ENCODE measurements around the gene NQO1. TPM values are rescaled to one million over a fixed set of nuclear protein-coding genes. Genes with fewer than 3 reads are reported as not detected.
A peak's percentile ranks its signal among the peaks of the same experiment; 100 is the strongest.

Gene NQO1
- total RNA-seq, 6 experiments from 2014 or later, result 248 to 801 (median 737) TPM

- Mint-ChIP-seq H3K36me3 (ENCODE audit: low read depth) (peaks cover 61% of the 10 kb centered on the region), H3K27me3 (ENCODE audit: insufficient read depth) (peaks cover 4% of the 10 kb centered on the region), H3K9me3 (no peaks in the 10 kb centered on the region), H3K4me3 (no peak overlapping the region), H3K4me1 (ENCODE audit: low read depth) (peaks cover 18% of the 10 kb centered on the region), H3K27ac (no peak overlapping the region)
- DNase-seq, result no peak
- TF ChIP-seq CTCF (IDR thresholded peaks at IDR 0.05), result no peak
Observed at GRCh38 chr16:69745959-69746358, 19.6 kb upstream of the NQO1 start.

DNA sequence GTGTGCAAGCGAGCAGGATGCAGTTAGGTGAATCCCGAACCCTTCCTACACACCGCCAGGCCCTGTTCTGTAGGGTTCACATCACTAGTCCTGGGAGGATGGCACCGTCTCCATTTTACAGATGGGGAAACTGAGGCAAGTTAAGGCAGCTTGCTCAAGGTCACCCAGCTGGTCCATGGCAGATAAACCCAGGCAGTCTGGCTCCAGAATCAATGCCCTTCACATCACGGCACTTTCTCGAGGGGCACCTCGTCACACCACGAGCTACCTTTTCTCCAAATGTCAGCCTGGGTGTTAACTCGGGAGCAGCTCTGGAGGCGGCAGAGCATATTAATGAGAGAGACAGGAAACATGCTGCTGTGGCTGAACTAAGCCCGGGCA, 18.9 kb upstream of the NQO1 start:
- no peak for TF ChIP-seq CTCF (IDR thresholded peaks at IDR 0.05)
- Mint-ChIP-seq H3K36me3 (ENCODE audit: low read depth) (peaks cover 58% of the 10 kb centered on the region), H3K9me3 (no peaks in the 10 kb centered on the region), H3K4me3 (no peak overlapping the region), H3K27ac (no peak overlapping the region), H3K27me3 (ENCODE audit: insufficient read depth) (peaks cover 4% of the 10 kb centered on the region), H3K4me1 (ENCODE audit: low read depth) (peaks cover 18% of the 10 kb centered on the region)
- no peak for DNase-seq

- Mint-ChIP-seq H3K4me3 (no peak overlapping the region), H3K27ac (peak overlapping the region; percentile 9; the same call in 1 of the 2 replicates), H3K4me1 (ENCODE audit: low read depth) (peaks cover 18% of the 10 kb centered on the region), H3K36me3 (ENCODE audit: low read depth) (peaks cover 59% of the 10 kb centered on the region), H3K9me3 (no peaks in the 10 kb centered on the region), H3K27me3 (ENCODE audit: insufficient read depth) (peaks cover 4% of the 10 kb centered on the region)
- no peak for TF ChIP-seq CTCF (IDR thresholded peaks at IDR 0.05)
- DNase-seq, result no peak
Observed at GRCh38 chr16:69744363-69745231, 18.2 kb upstream of the NQO1 start.

GRCh38 chr16:69741951-69742904, 15.9 kb upstream of the NQO1 start:
- DNase-seq, result peak; percentile 33
- H3K27me3 Mint-ChIP-seq (ENCODE audit: insufficient read depth), result peaks cover 8% of the 10 kb centered on the region
- no peaks in the 10 kb centered on the region for H3K9me3 Mint-ChIP-seq
- H3K36me3 Mint-ChIP-seq (ENCODE audit: low read depth), result peaks cover 42% of the 10 kb centered on the region
- peak overlapping the region; percentile 34; the same call in 1 of the 2 replicates for H3K4me3 Mint-ChIP-seq
- H3K4me1 Mint-ChIP-seq (ENCODE audit: low read depth), result peaks cover 18% of the 10 kb centered on the region
- TF ChIP-seq CTCF (IDR thresholded peaks at IDR 0.05), result no peak
- H3K27ac Mint-ChIP-seq, result peak overlapping the region; percentile 43

DNA sequence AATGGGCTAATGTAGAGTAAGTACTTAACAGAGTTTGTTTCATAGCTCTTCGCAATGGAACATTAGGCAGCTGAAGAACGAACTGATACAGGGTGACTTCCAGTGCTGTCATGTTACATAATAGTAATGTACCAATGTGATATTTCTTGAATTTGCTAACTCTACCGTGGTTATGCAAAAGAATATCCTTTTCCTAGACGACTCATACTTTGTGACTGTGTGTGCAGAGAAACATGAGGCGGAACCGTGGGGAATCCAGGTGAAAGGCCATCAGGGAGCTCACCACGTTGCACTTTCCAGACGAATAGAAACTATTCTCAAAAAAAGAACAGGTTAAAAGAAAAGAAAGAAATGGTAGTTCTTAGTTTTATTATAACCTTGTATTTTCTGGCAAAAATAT, 15.2 kb upstream of the NQO1 start:
- peak; percentile 39 for DNase-seq
- peaks cover 40% of the 10 kb centered on the region for H3K36me3 Mint-ChIP-seq (ENCODE audit: low read depth)
- H3K4me1 Mint-ChIP-seq (ENCODE audit: low read depth), result peaks cover 18% of the 10 kb centered on the region
- peaks cover 10% of the 10 kb centered on the region for H3K27me3 Mint-ChIP-seq (ENCODE audit: insufficient read depth)
- no peaks in the 10 kb centered on the region for H3K9me3 Mint-ChIP-seq
- peak overlapping the region; percentile 43; the same call in 1 of the 2 replicates for H3K27ac Mint-ChIP-seq
- no peak for TF ChIP-seq CTCF (IDR thresholded peaks at IDR 0.05)
- H3K4me3 Mint-ChIP-seq, result no peak overlapping the region; the same call in 1 of the 2 replicates

Measured in HFFc6 (cell line).